ENCODE data around the gene PUM2.

DNA sequence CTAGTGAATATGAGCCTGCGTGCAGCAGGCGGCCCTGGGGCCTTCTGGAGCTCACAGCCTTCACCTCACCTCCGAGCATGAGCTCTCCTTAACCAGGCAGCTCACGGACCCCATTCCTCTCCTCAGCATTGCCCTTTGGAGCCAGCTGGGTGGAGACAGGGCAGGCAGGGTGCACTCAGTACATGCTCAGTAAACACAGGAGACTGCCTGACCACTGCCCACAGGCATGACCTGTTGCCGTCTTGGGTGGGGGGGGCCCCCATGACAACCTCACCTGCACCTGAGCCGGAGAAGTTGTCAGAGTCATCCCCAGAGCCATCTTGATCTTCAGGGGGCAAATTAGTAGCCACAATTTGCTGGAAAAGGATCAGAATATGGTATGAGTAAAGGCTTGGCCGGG is 145.6 kb downstream of the PUM2 start:
- TF ChIP-seq POLR2A (IDR thresholded peaks at IDR 0.05) (no peak), POLR2AphosphoS5 (IDR thresholded peaks at IDR 0.05; ENCODE audit: insufficient read depth in 1 of 2, low read depth in 1 of 2) (no peak)
- TF ChIP-seq, protein P1, sequence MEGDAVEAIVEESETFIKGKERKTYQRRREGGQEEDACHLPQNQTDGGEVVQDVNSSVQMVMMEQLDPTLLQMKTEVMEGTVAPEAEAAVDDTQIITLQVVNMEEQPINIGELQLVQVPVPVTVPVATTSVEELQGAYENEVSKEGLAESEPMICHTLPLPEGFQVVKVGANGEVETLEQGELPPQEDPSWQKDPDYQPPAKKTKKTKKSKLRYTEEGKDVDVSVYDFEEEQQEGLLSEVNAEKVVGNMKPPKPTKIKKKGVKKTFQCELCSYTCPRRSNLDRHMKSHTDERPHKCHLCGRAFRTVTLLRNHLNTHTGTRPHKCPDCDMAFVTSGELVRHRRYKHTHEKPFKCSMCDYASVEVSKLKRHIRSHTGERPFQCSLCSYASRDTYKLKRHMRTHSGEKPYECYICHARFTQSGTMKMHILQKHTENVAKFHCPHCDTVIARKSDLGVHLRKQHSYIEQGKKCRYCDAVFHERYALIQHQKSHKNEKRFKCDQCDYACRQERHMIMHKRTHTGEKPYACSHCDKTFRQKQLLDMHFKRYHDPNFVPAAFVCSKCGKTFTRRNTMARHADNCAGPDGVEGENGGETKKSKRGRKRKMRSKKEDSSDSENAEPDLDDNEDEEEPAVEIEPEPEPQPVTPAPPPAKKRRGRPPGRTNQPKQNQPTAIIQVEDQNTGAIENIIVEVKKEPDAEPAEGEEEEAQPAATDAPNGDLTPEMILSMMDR (IDR thresholded peaks at IDR 0.05) = no peak

Data from vagina (tissue), 2 donors.